Measurements from ENCODE around the gene ARL15.

- TF ChIP-seq CTCF (conservative IDR thresholded peaks at IDR 0.05; ENCODE audit: low read depth, low read length) (no peak), EZH2phosphoT487 (IDR thresholded peaks at IDR 0.05; ENCODE audit: borderline replicate concordance, low read length) (no peak)
Measured at GRCh38 chr5:53923961-53924360, 386.4 kb downstream of the ARL15 start.

All from PC-3 (cell line).